Glutamatergic neuron (in vitro differentiated cells): ENCODE data around the gene ZNF791. TPM values are rescaled to one million over a fixed set of nuclear protein-coding genes. Genes with fewer than 3 reads are reported as not detected.

Source experiments
- DNase-seq: peaks from one replicate; pipeline ENCODE4 v3.0.0; 2022
- H3K27ac Mint-ChIP-seq: one replicate; pipeline ENCODE4 v1.8.0; 2020; ENCODE audit warnings: mild to moderate bottlenecking, mixed read lengths, inconsistent platforms; ENCODE audit not compliant: unreplicated experiment
- H3K27me3 Mint-ChIP-seq: one replicate; pipeline ENCODE4 v1.8.0; 2020; ENCODE audit warnings: mild to moderate bottlenecking, moderate library complexity, mixed read lengths, inconsistent platforms; ENCODE audit not compliant: unreplicated experiment
- H3K36me3 Mint-ChIP-seq: one replicate; pipeline ENCODE4 v1.8.0; 2020; ENCODE audit warnings: mild to moderate bottlenecking, mixed read lengths, inconsistent platforms; ENCODE audit not compliant: unreplicated experiment
- H3K4me1 Mint-ChIP-seq: one replicate; pipeline ENCODE4 v1.8.0; 2020; ENCODE audit warnings: mild to moderate bottlenecking, low read depth, mixed read lengths, inconsistent platforms; ENCODE audit not compliant: unreplicated experiment
- H3K4me3 Mint-ChIP-seq: one replicate; pipeline ENCODE4 v1.8.0; 2020; ENCODE audit warnings: mild to moderate bottlenecking, mixed read lengths, inconsistent platforms; ENCODE audit not compliant: unreplicated experiment
- H3K9me3 Mint-ChIP-seq: one replicate; pipeline ENCODE4 v1.8.0; 2020; ENCODE audit warnings: mild to moderate bottlenecking, moderate library complexity, mixed read lengths, inconsistent platforms; ENCODE audit not compliant: unreplicated experiment
- CTCF ChIP-seq: fragments of 200-600 bp; sonication (generic); IDR thresholded peaks from one replicate; pipeline ENCODE4 v1.5.0; 2021; ENCODE audit not compliant: partially characterized antibody, unreplicated experiment
- total RNA-seq: library from RNA; stranded (reverse); fragmentation: NEBNext Ultra II Directional; extraction: Animal tissue kit (Norgen Biotek cat#: 25700); gene quantifications from one replicate; pipeline ENCODE4 v1.2.1, GENCODE V29; 2021; ENCODE audit not compliant: unreplicated experiment

The ZNF791 gene
- total RNA-seq, 1 donor from 2014 or later, result 27.6 TPM

DNA sequence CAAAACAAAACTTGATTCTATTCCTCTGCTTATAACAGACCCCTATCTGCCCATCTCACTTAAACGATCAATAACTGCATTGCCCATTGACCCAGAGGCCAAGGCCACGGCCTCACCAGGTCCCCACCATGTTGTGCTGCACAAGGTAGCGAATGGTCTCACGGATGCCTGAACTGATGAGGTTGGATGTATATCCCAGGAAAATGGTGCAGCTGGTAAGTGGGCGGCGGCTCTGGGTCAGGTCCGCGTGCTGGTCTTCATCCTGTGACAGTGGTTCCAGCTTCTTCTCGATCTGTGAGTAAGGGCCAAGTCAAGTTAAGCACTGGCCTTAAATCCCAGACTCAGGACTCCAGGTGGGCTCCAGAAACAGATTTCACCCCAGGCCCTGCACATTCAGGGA is 69.3 kb downstream of the ZNF791 start:
- TF ChIP-seq CTCF, result no peak
- Mint-ChIP-seq H3K4me3 (peak overlapping the region; percentile 61), H3K36me3 (no peaks in the 10 kb centered on the region), H3K4me1 (no peaks in the 10 kb centered on the region), H3K9me3 (peaks cover 7% of the 10 kb centered on the region), H3K27me3 (peaks cover 11% of the 10 kb centered on the region), H3K27ac (no peak overlapping the region)
- DNase-seq, result no peak

GRCh38 chr19:12681074-12681987 is 70.6 kb downstream of the ZNF791 start, which contains the start of gene DHPS:
Gene DHPS (minus strand): TSS chr19:12681880. CDS start chr19:12681766, 114 bp downstream.
- Mint-ChIP-seq H3K4me1 (no peaks in the 10 kb centered on the region), H3K27ac (peak within 1 kb of the TSS; percentile 64), H3K4me3 (peak within 1 kb of the TSS; percentile 94), H3K9me3 (peaks cover 6% of the 10 kb centered on the region), H3K27me3 (peaks cover 13% of the 10 kb centered on the region), H3K36me3 (peaks cover 3% of the 10 kb centered on the region)
- no peak for TF ChIP-seq CTCF
- DNase-seq, result peak; percentile 83

Other genes with a start within 250 kb of the ZNF791 start
- 1.2 TPM for gene ZNF442, start 245.2 kb upstream of the ZNF791 start, total RNA-seq
- 2.6 TPM for gene ZNF799, start 209.6 kb upstream of the ZNF791 start, total RNA-seq
- 8.8 TPM for gene ZNF443, start 169.9 kb upstream of the ZNF791 start, total RNA-seq
- 8.7 TPM for gene ZNF709, start 126.1 kb upstream of the ZNF791 start, total RNA-seq
- 11.2 TPM for gene ZNF564, start 59.4 kb upstream of the ZNF791 start, total RNA-seq
- 8.0 TPM for gene ZNF490, start 107 bp upstream of the ZNF791 start, total RNA-seq
- 72.2 TPM for gene MAN2B1, start 55.8 kb downstream of the ZNF791 start, total RNA-seq
- gene WDR83, start 55.9 kb downstream of the ZNF791 start, total RNA-seq, result 16.3 TPM
- 116 TPM for gene DHPS, start 71.0 kb downstream of the ZNF791 start, total RNA-seq
- gene GNG14, start 77.1 kb downstream of the ZNF791 start, total RNA-seq, result not detected
- 7.4 TPM for gene FBXW9, start 85.7 kb downstream of the ZNF791 start, total RNA-seq
- 135 TPM for gene TNPO2, start 113.0 kb downstream of the ZNF791 start, total RNA-seq
- gene TRIR, start 123.8 kb downstream of the ZNF791 start, total RNA-seq, result 204 TPM
- 49.3 TPM for gene GET3, start 126.6 kb downstream of the ZNF791 start, total RNA-seq
- not detected for gene BEST2, start 140.9 kb downstream of the ZNF791 start, total RNA-seq
- 40.1 TPM for gene HOOK2, start 164.6 kb downstream of the ZNF791 start, total RNA-seq
- 24.9 TPM for gene JUNB, start 180.6 kb downstream of the ZNF791 start, total RNA-seq
- gene PRDX2, start 190.9 kb downstream of the ZNF791 start, total RNA-seq, result 671 TPM
- gene THSD8, start 191.1 kb downstream of the ZNF791 start, total RNA-seq, result 14.4 TPM
- 16.7 TPM for gene RNASEH2A, start 195.7 kb downstream of the ZNF791 start, total RNA-seq
- gene RTBDN, start 223.7 kb downstream of the ZNF791 start, total RNA-seq, result 4.8 TPM
- 230 TPM for gene MAST1, start 227.6 kb downstream of the ZNF791 start, total RNA-seq